ENCODE results near the gene PRSS3.
"Not testable (repeated sequence)": the region's sequence is repeated elsewhere in the genome, so short reads cannot be mapped to it uniquely, and the experiment has no call there.

The PRSS3 gene

GRCh38 chr9:33795281-33795680, at the start of gene PRSS3:
PRSS3 (plus strand) TSS chr9:33795561; CDS start chr9:33795574, 13 bp downstream.
- no peak for DNase-seq (ENCODE audit: low spot score)

GRCh38 chr9:33748633-33749304, 46.6 kb upstream of the PRSS3 start:
- no peak for DNase-seq (ENCODE audit: low spot score)

DNA sequence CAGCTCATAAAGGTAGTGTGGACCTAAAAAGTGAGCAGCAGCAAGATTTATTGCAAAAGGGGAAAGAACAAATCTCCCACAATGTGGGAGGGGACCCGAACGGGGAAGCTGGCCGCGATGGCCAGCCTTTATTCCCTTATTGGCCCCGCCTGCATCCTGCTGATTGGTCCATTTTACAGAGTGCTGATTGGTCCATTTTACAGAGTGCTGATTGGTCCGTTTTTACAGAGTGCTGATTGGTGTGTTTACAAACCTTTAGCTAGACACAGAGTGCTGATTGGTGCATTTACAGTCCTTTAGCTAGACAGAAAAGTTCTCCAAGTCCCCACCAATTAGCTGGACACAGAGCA, 46.1 kb upstream of the PRSS3 start:
- DNase-seq (ENCODE audit: low spot score): not testable (repeated sequence)

GRCh38 chr9:33750307-33750838, 45.0 kb upstream of the PRSS3 start:
- DNase-seq (ENCODE audit: low spot score): peak; percentile 42

DNA sequence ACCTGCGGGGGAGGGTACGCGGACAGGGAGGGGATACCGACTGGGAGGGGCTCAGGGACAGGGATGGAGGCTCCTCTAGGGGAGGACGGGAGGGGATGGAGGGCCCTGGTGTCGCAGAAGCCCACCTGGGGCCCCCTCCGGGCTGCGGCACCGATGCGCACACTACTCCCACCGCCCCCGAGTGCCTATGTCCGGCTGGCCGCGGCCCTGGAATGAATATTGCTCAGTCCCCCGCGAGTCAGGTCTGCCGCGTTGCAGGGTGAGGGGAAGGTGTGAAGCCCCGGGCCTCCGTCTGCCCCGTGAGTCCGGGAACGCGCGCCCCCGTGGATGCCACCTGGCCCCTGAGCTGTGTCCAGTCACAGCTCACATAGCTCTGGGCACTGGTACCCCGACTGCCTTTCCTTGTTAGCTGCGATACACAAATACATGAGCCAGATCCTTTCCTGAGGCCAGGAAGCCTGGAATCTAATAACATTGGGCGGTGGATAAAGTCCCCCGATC, 44.5 kb upstream of the PRSS3 start:
- no peak for DNase-seq (ENCODE audit: low spot score)

DNA sequence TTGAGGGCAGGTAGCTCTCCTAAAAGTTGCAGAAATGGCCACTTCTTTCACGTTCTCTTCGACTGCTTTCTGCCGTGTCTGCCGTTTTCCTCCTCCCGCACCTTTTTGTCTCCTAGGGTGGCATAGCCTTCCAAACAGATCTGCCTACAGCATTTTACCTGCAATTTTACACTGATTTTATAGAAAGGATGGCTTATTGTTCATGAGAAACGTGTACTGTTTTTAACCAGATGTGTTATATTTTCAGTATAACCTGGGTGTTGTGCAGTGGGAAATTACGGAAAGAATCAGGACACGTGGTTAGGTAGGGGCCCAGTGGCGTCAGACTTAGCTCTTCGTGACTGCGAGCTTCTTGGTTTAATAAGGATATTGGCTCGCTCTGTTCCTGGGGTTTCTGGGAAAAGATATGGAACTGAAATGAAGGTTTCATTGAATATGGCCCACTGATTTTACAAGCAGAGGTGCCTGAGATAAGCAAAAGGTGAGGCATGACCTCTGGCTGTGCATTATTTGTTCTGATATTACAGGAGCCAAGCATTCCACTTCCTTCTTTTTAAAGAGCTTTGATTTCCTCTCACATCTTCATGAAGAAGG, 43.7 kb upstream of the PRSS3 start:
- peak; percentile 32 for DNase-seq (ENCODE audit: low spot score)

DNA sequence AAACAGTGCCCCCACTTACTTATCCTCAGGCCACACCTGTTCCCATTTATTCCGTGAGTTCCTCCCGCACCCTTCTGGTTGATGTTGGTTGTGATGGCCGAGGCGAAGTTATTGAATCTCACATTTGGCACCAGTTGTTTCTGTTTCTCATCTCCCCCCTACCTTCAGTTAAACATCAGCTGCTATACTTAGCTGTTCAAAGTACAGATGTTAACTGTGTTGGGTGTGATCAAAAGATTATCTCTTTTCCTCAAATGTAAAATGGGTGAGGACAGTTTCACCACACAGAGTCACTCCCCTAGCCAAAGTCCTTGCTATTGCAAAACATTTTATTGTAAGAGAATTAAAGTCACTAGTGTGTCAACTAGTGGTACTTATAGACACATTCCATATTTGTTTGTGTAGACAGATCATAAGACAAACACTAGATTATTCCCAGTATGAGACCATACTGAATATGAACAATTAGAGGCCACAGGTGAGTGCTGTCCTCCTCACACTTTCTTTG, 43.2 kb upstream of the PRSS3 start:
- DNase-seq (ENCODE audit: low spot score): no peak

GRCh38 chr9:33752789-33753188, 42.6 kb upstream of the PRSS3 start:
- not testable (repeated sequence) for DNase-seq (ENCODE audit: low spot score)

DNA sequence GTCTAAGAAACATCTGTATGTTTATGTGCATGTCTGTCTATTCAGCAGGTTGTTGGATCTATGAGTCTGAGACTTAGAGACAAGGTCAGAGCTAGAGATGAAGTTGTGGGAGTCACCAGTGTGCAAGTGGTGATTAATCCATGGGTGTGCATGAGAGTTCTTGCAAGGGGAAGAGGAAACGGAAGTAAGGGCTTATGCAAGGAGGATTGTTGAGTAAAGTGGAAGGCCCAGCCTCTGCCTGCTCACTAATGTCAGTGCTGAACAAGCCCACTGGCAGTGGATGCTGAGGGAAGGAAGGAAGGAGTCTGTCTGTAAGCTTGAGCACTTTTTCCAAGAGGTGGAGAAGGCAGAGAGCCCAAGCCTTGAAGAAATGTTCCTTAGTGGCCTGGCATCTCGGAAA, 35.7 kb upstream of the PRSS3 start:
- peak; percentile 57 for DNase-seq (ENCODE audit: low spot score)

DNA sequence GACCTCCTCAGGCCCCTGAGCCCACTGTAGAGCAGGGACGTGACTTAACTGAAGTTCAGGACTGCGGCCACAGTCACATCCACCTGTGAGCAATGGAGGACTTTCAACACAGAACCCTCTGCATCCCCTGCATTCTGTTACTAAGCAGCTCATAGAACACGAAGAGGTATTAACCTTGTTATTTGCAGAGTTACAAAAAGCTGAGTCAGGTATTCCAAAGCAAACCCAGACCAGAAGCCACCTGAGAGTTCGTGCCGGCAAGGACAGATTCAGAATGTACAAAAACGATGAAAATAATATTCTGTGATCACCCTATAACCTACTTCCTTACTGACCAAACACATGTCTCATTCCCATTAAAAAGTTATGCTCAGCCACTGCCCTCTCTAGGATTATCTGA, 33.0 kb upstream of the PRSS3 start:
- DNase-seq (ENCODE audit: low spot score): no peak

DNA sequence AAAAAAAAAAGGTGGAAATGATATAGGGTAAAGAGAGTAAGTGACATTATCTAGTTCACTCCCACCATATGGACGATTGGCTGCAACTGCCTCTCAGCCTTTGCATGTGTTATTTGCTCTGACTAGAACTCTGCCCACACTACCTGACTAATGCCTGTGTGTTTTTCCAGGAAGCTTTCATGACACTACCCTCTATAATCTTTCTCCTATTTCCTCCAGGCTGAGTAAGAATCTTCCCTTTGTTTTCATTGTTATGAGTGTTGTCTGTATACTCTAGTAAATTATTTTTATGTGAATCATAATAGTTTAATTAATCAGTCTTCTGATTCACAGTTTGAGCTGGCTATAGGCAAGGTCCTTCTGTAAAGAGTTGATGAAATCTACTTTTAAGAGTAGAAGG, 31.7 kb upstream of the PRSS3 start:
- peak; percentile 78 for DNase-seq (ENCODE audit: low spot score)

DNA sequence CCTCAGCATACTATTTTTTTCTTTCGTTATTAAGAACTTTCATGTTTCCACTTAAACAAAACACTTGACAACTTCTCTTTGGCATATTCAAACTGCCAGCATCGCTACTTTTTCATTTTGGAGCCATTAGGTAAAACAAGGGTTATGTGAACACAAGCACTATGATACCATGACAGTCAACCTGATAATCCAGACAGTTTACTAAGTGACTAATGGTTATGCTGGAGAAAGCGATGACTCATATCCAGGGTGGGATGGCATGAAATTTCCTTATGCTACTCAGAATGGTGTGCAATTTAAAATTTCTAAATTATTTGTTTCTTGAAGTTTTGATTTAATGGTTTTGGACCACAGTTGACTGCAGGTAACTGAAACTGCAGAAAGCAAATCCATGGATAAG, 29.9 kb upstream of the PRSS3 start:
- peak; percentile 76 for DNase-seq (ENCODE audit: low spot score)

GRCh38 chr9:33770156-33770880, 25.0 kb upstream of the PRSS3 start:
- peak; percentile 40 for DNase-seq (ENCODE audit: low spot score)

DNA sequence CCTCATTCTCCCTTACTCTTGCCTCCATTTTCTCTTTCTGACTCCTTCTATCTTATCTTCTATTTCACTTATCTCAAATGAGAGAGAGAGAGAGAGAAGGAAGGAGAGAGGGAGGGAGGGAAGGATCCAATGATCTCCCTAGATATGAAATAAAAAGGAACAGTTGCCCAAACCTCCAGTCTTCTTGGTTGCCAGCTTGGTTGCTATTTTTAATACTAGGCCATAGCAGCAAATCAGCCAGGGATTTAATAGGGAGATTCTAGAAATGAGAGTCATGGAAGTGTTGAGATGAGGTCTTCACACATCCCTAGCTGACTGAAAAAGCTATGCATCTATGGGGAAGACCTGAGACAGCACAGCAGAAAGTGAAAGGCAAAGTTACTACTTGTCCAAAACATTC, 22.2 kb upstream of the PRSS3 start:
- DNase-seq (ENCODE audit: low spot score): not testable (repeated sequence)

- not testable (repeated sequence) for DNase-seq (ENCODE audit: low spot score)
These were observed 21.2 kb upstream of the PRSS3 start for GRCh38 chr9:33774074-33774659.

DNA sequence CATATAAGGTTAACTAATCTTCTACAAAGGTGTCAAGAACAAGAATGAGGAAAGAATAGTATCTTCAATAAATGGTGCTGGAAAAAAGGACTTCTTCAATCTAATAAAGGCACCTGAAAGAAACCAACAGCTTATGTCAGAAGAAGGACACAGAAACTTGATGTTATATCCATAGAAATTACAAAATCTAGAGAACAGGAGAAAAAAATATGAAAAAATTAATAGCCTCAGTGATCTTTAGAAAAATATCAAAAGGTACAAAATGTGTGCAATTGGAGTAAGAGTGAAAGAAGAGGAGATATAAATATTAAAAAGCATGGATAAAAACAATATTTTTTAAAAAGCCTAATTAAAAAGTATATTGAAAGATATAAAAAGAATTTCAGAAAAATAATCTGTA, 18.8 kb upstream of the PRSS3 start:
- no peak for DNase-seq (ENCODE audit: low spot score)

DNA sequence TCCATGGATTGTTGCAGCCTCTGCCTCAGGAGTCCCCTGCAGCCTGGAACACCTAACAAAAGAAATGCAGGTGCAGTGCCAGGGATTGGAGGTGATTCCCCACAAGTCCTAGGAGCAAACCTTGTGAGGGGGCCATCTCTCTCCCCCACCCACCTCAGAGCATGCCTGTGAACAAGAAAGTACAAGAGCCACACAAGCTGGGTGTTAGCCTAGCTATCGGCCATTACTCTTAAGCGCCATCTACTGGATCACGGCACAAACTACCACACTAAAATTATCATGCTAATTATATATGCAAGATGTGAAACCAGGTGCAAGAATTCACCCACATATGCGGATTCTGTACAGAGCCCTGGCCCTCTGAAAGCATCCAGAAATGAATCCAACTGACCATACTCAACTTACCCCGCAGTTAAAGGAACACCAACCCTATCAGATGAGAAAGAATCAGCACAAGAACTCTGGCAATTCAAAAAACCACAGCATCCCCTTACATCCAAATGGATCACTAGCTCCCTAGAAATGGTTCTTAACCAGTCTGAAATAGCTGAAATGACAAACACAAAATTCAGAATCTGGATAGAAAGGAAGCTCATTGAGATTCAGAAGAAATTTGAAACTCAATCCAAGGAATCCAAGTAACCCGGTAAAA, 16.5 kb upstream of the PRSS3 start:
- DNase-seq (ENCODE audit: low spot score): peak; percentile 71

DNA sequence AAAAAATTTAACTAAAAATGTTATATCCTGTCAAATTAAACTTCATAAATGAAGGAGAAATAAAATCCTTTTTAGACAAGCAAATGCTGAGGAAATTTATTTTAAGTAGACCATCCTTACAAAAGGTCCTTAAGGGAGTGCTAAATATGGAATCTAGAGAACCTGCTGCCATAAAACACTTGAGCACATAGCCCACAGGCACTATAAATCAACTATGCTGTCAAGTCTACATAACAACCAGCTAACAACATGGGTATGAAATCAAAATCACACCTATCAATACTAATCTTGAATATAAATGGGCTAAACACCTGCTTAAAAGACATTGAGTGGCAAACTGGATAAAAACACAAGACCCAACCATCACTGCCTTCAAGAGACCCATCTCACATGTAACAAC, 15.1 kb upstream of the PRSS3 start:
- no peak for DNase-seq (ENCODE audit: low spot score)

DNA sequence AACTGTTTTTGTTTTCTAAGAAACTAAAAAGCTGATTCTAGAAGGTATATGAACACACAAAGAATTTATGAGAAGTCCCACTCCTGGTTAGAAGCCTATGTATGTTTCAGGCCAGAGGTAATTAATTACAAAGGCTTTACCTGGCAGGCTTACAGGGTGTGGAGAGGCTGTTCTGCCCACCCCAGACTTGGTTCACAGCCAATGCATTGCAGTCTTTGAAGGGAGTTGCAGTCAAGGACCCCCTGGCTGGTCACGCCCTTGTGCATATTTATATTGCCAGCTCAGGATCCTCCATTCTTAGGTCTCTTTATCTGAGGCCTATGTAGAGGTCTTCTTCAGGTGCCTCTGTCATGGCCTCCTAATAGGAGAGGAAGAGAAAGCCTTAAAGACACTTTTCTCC, 13.6 kb upstream of the PRSS3 start:
- no peak for DNase-seq (ENCODE audit: low spot score)

GRCh38 chr9:33782395-33783152, 12.8 kb upstream of the PRSS3 start:
- DNase-seq (ENCODE audit: low spot score): no peak

DNA sequence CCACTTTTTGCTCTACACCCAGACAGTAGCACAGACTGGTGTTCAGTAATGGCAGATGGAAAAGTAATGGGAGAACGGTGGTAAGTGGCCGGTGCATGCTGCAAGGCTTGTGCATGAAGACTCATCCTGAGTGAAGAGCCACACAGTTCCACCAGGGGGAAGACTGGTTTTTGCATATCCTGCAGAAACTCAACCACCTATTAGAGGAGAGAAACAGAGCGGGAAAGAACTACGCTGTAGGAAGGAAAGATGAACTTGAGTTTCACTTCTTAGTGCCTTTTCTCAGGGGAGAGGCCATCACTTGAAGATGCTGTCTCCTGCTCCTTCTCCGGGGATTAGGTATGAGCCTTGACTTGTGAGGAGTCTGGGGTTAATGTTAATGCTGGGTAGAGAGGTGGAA, 9.4 kb upstream of the PRSS3 start:
- no peak for DNase-seq (ENCODE audit: low spot score)

Data from RKO (cell line).